ENCODE data around the gene MCM8. TPM values are rescaled to one million over a fixed set of nuclear protein-coding genes. Genes with fewer than 3 reads are reported as not detected.

MCM8 gene
- total and polyA plus RNA-seq, 2 donors = 5.4 to 10.7 TPM

DNA sequence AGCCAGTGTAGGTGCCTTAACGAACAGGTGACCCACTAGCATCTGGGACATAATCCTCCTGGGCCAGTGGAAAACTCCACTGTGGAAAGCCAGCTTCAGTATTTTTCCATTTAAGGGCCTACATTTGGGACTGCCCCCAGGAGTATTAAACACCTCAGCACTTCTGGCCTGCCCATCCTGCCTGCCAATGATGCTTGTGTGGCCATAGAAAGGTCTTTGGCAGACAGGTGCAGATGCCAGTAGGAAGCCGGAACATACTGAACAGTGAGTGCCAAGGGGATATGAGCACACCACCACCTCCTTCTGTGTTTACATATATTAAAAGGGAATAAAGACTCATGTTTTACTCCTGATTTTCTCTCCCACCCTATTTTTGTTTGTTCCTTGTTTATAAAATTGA lies 19.9 kb downstream of the MCM8 start:
- Histone ChIP-seq H3K27ac (ENCODE audit: low read depth) (no peak overlapping the region), H3K4me3 (ENCODE audit: low read depth, low read length) (no peak overlapping the region), H3K4me1 (ENCODE audit: insufficient read depth) (no peaks in the 10 kb centered on the region), H3K36me3 (ENCODE audit: insufficient read depth) (no peaks in the 10 kb centered on the region)
- 92% methylated on average over 2 of the region's 2 CpGs for WGBS
- DNase-seq (ENCODE audit: extremely low spot score) = no peak

DNA sequence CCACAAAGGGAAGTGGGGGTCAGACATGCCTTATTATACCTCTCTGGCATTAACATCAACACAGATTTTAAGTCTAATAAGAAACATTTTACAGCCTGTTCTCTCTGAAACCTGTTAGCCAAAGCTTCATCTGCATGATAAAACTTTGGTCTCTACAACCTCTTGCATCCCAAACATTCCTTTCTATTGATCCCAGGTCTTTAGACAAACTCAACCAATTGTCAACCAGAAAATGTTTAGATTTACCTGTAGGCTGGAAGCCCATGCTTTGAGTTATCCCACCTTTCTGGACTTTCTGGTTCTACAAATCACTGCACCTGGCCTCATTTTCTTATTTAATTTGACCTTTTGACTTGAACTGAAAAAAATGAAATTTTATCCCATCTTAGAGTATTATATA lies 20.8 kb downstream of the MCM8 start:
- Histone ChIP-seq H3K4me3 (ENCODE audit: low read depth, low read length) (no peak overlapping the region), H3K36me3 (ENCODE audit: insufficient read depth) (no peaks in the 10 kb centered on the region), H3K4me1 (ENCODE audit: insufficient read depth) (no peaks in the 10 kb centered on the region), H3K27ac (ENCODE audit: low read depth) (no peak overlapping the region)
- DNase-seq (ENCODE audit: extremely low spot score) = no peak

DNA sequence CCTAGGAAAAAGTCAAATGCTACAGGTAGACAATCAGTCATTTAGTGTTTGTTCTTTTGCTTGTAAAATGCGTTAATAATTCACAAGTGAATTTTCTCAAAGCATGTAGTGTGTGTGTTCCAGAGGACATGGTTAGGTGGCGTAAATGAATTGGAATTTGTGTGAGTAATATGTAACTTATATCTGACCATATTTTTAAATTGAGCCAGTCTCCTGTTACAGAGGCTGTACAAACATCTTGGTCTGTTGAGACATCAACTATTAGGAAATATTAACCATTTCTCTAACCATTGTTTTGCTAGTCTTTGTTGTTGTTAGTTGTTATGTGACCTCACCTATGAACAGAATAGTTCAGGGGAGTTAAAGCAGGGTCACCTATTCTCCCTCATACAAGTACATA lies 22.7 kb downstream of the MCM8 start:
- H3K4me1 ChIP-seq (ENCODE audit: insufficient read depth) = no peaks in the 10 kb centered on the region
- H3K4me3 ChIP-seq (ENCODE audit: low read depth, low read length) = no peak overlapping the region
- WGBS = 90% methylated on average over 2 of the region's 2 CpGs
- no peaks in the 10 kb centered on the region for H3K36me3 ChIP-seq (ENCODE audit: insufficient read depth)
- DNase-seq (ENCODE audit: extremely low spot score) = peak; percentile 15
- no peak overlapping the region for H3K27ac ChIP-seq (ENCODE audit: low read depth)

- H3K36me3 ChIP-seq (ENCODE audit: insufficient read depth) = no peaks in the 10 kb centered on the region
- H3K4me3 ChIP-seq (ENCODE audit: low read depth, low read length) = no peak overlapping the region
- H3K27ac ChIP-seq (ENCODE audit: low read depth) = no peak overlapping the region
- 94% methylated on average over 4 of the region's 4 CpGs for WGBS
- DNase-seq (ENCODE audit: extremely low spot score) = no peak
- H3K4me1 ChIP-seq (ENCODE audit: insufficient read depth) = no peaks in the 10 kb centered on the region
Observed at GRCh38 chr20:5973971-5974370, 23.5 kb downstream of the MCM8 start.

GRCh38 chr20:5974531-5974930 lies 24.1 kb downstream of the MCM8 start:
- no peak for DNase-seq (ENCODE audit: extremely low spot score)
- 98% methylated on average over 1 of the region's 1 CpG for WGBS
- H3K4me1 ChIP-seq (ENCODE audit: insufficient read depth) = no peaks in the 10 kb centered on the region
- no peak overlapping the region for H3K27ac ChIP-seq (ENCODE audit: low read depth)
- no peak overlapping the region for H3K4me3 ChIP-seq (ENCODE audit: low read depth, low read length)
- H3K36me3 ChIP-seq (ENCODE audit: insufficient read depth) = no peaks in the 10 kb centered on the region

GRCh38 chr20:5975778-5976177 lies 25.3 kb downstream of the MCM8 start:
- Histone ChIP-seq H3K36me3 (ENCODE audit: insufficient read depth) (no peaks in the 10 kb centered on the region), H3K4me3 (ENCODE audit: low read depth, low read length) (no peak overlapping the region), H3K4me1 (ENCODE audit: insufficient read depth) (no peaks in the 10 kb centered on the region), H3K27ac (ENCODE audit: low read depth) (no peak overlapping the region)
- DNase-seq (ENCODE audit: extremely low spot score) = no peak
- 66% methylated on average over 2 of the region's 2 CpGs for WGBS

- Histone ChIP-seq H3K36me3 (ENCODE audit: insufficient read depth) (no peaks in the 10 kb centered on the region), H3K27ac (ENCODE audit: low read depth) (no peak overlapping the region), H3K4me3 (ENCODE audit: low read depth, low read length) (no peak overlapping the region), H3K4me1 (ENCODE audit: insufficient read depth) (no peaks in the 10 kb centered on the region)
- DNase-seq (ENCODE audit: extremely low spot score) = peak; percentile 14
- 89% methylated on average over 2 of the region's 2 CpGs for WGBS
Observed at GRCh38 chr20:5977223-5977622, 26.8 kb downstream of the MCM8 start.

DNA sequence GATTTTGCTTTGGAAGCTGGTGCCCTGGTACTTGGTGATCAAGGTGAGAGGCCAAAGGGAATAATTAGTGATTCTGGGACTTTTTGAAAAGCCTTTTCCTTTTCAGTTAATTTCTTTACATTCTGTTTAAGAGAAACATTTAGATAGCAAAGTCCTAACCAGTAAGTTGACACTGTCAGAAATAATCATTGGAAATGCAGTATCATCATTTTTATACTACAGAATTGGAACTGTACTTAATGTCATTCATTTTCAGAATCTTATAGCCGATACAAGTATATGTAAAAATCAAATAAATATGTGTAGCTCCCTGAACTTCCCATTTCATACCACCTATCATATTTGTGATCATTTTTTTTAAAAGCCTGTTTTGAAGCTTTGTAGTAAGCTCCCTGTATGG lies 27.5 kb downstream of the MCM8 start:
- Histone ChIP-seq H3K36me3 (ENCODE audit: insufficient read depth) (no peaks in the 10 kb centered on the region), H3K4me3 (ENCODE audit: low read depth, low read length) (no peak overlapping the region), H3K27ac (ENCODE audit: low read depth) (no peak overlapping the region), H3K4me1 (ENCODE audit: insufficient read depth) (no peaks in the 10 kb centered on the region)
- no peak for DNase-seq (ENCODE audit: extremely low spot score)
- 94% methylated on average over 1 of the region's 1 CpG for WGBS

DNA sequence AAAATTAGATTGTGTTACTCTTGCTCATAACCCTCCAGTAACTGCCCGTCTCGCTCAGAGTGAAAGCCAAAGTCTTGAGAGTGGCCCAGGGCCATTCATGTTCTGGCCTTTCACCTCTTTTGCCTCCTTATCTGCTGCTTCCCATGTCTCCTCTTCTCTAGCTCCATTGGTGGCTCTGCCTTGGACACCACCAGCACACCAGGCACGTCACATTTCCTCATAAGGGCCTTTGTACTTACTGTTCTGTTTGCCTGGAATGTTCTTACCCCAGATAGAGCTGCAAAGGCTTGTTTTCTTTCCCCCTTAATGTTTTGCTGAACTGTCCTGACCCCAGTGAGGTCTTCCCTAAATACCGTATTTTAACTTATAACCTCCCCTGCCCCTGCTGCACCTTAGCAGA lies 29.3 kb downstream of the MCM8 start:
- Histone ChIP-seq H3K4me3 (ENCODE audit: low read depth, low read length) (no peak overlapping the region), H3K27ac (ENCODE audit: low read depth) (no peak overlapping the region), H3K36me3 (ENCODE audit: insufficient read depth) (no peaks in the 10 kb centered on the region), H3K4me1 (ENCODE audit: insufficient read depth) (no peaks in the 10 kb centered on the region)
- 95% methylated on average over 4 of the region's 4 CpGs for WGBS
- DNase-seq (ENCODE audit: extremely low spot score) = no peak

GRCh38 chr20:5980720-5981538 lies 30.5 kb downstream of the MCM8 start:
- DNase-seq (ENCODE audit: extremely low spot score) = no peak
- Histone ChIP-seq H3K36me3 (ENCODE audit: insufficient read depth) (no peaks in the 10 kb centered on the region), H3K4me3 (ENCODE audit: low read depth, low read length) (no peak overlapping the region), H3K4me1 (ENCODE audit: insufficient read depth) (no peaks in the 10 kb centered on the region), H3K27ac (ENCODE audit: low read depth) (no peak overlapping the region)
- WGBS = 74% methylated on average over 5 of the region's 5 CpGs

DNA sequence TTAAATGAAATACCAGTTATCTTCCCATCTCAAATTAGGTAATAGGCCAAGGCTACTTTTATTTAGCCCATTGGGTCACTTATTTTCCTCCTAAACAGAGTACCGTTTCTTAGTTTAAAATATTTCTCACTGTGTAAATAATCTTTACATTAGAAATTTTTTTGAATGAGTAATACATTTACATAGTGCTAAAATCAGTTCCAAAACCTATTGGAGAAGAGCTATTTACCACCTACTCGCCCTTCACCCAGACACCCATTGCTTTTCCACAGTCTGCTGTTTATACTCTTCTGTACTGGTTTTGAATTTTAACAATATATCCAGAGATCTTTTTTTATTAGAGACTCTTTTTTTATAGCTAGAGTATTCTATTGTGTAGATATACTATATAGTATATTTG lies 36.9 kb downstream of the MCM8 start:
- H3K36me3 ChIP-seq (ENCODE audit: insufficient read depth) = no peaks in the 10 kb centered on the region
- H3K4me3 ChIP-seq (ENCODE audit: low read depth, low read length) = no peak overlapping the region
- no peaks in the 10 kb centered on the region for H3K4me1 ChIP-seq (ENCODE audit: insufficient read depth)
- no peak for DNase-seq (ENCODE audit: extremely low spot score)
- H3K27ac ChIP-seq (ENCODE audit: low read depth) = peak overlapping the region; percentile 38
- WGBS = 89% methylated on average over 2 of the region's 2 CpGs

GRCh38 chr20:5989539-5989938 lies 39.1 kb downstream of the MCM8 start:
- no peak for DNase-seq (ENCODE audit: extremely low spot score)
- WGBS = 90% methylated on average over 1 of the region's 1 CpG
- no peaks in the 10 kb centered on the region for H3K4me1 ChIP-seq (ENCODE audit: insufficient read depth)
- no peak overlapping the region for H3K27ac ChIP-seq (ENCODE audit: low read depth)
- H3K36me3 ChIP-seq (ENCODE audit: insufficient read depth) = no peaks in the 10 kb centered on the region
- H3K4me3 ChIP-seq (ENCODE audit: low read depth, low read length) = no peak overlapping the region

DNA sequence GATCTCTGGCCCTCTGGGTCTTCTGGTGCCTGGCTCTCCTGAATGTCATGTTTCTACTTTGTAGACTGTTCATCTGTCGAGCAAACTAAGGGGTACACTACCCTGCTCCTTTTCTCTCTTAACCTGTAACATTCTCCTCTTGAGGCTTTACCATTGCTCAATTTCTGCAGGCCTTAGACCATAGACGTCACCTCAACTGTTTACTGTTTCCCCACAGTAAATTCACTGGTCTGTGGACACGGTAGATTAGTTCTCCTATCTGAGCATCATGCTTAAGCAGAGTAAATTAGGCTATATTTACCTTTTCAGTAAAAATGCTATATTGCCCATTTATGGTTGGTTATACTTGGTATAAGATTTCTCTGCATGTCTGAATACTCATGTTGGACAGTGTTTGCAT lies 40.5 kb downstream of the MCM8 start:
- H3K4me1 ChIP-seq (ENCODE audit: insufficient read depth) = no peaks in the 10 kb centered on the region
- H3K27ac ChIP-seq (ENCODE audit: low read depth) = no peak overlapping the region
- 83% methylated on average over 3 of the region's 3 CpGs for WGBS
- no peak overlapping the region for H3K4me3 ChIP-seq (ENCODE audit: low read depth, low read length)
- no peaks in the 10 kb centered on the region for H3K36me3 ChIP-seq (ENCODE audit: insufficient read depth)
- no peak for DNase-seq (ENCODE audit: extremely low spot score)

- 69% methylated on average over 2 of the region's 2 CpGs for WGBS
- no peak overlapping the region for H3K27ac ChIP-seq (ENCODE audit: low read depth)
- H3K4me3 ChIP-seq (ENCODE audit: low read depth, low read length) = no peak overlapping the region
- no peak for DNase-seq (ENCODE audit: extremely low spot score)
- H3K36me3 ChIP-seq (ENCODE audit: insufficient read depth) = no peaks in the 10 kb centered on the region
- no peaks in the 10 kb centered on the region for H3K4me1 ChIP-seq (ENCODE audit: insufficient read depth)
Observed at GRCh38 chr20:5991623-5992441, 41.4 kb downstream of the MCM8 start.

Measured in urinary bladder (tissue), 4 donors.